ENCODE measurements around the gene TBC1D9. TPM values are rescaled to one million over a fixed set of nuclear protein-coding genes. Genes with fewer than 3 reads are reported as not detected.
A peak's percentile ranks its signal among the peaks of the same experiment; 100 is the strongest.

The TBC1D9 gene
- total RNA-seq, 1 experiment from 2014 or later: 12.5 TPM

DNA sequence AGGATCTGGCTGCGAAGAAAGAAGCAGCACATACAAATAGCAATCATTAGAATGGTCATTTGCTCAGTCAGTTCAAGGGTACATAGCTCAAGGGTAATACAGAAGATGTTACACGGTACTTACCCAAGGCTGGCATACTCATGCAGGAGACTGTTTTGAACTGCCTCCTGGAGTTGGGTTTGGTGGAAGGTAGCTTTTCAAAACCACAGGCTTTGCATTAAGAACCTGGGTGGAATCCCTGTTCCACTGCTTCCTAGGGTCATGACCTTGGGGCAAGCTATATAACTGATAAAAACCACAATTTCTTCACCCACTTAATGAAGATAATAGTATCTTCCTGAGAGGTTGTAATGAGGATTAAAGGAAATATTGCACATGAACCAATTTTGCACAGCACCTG lies 36.5 kb downstream of the TBC1D9 start:
- Mint-ChIP-seq H3K36me3 (ENCODE audit: insufficient read depth, unreplicated experiment) (no peaks in the 10 kb centered on the region), H3K27me3 (ENCODE audit: insufficient read depth, unreplicated experiment) (no peaks in the 10 kb centered on the region), H3K27ac (ENCODE audit: unreplicated experiment) (no peak overlapping the region), H3K9me3 (ENCODE audit: unreplicated experiment) (no peaks in the 10 kb centered on the region), H3K4me3 (ENCODE audit: unreplicated experiment) (no peak overlapping the region), H3K4me1 (ENCODE audit: low read depth, unreplicated experiment) (peaks cover 7% of the 10 kb centered on the region)
- ChIA-PET POLR2A (interaction anchor here (0.7 kb wide), 1 partner anchor 37 kb away, joined by 3 read pairs; the partner anchor contains the start of gene TBC1D9), CTCF (no interaction called here)
- no peak for DNase-seq
- Histone ChIP-seq H3K4me1 (peaks cover 15% of the 10 kb centered on the region; the same call in 1 of the 2 replicates), H3K36me3 (ENCODE audit: control insufficient read depth, insufficient read depth, low read length) (no peaks in the 10 kb centered on the region), H3K27me3 (replicated peaks; ENCODE audit: control insufficient read depth, insufficient read depth, low read length) (no peaks in the 10 kb centered on the region), H3K4me3 (ENCODE audit: low read depth, low read length) (no peak overlapping the region), H3K9me3 (no peaks in the 10 kb centered on the region)
- BruUV-seq (replicated peaks): no TSS peak
- intact Hi-C loops (cut with micrococcal nuclease; ENCODE audit: unreplicated experiment): no loop called here
- no peak for TF ChIP-seq CTCF (IDR thresholded peaks at IDR 0.05; ENCODE audit: insufficient read depth in 1 of 2, low read depth in 1 of 2, low read length in 1 of 2, severe bottlenecking in 1 of 2, unreplicated experiment in 1 of 2)

- peaks cover 7% of the 10 kb centered on the region for H3K4me1 Mint-ChIP-seq (ENCODE audit: low read depth, unreplicated experiment)
These were observed 37.2 kb downstream of the TBC1D9 start for GRCh38 chr4:140719022-140719421.

DNA sequence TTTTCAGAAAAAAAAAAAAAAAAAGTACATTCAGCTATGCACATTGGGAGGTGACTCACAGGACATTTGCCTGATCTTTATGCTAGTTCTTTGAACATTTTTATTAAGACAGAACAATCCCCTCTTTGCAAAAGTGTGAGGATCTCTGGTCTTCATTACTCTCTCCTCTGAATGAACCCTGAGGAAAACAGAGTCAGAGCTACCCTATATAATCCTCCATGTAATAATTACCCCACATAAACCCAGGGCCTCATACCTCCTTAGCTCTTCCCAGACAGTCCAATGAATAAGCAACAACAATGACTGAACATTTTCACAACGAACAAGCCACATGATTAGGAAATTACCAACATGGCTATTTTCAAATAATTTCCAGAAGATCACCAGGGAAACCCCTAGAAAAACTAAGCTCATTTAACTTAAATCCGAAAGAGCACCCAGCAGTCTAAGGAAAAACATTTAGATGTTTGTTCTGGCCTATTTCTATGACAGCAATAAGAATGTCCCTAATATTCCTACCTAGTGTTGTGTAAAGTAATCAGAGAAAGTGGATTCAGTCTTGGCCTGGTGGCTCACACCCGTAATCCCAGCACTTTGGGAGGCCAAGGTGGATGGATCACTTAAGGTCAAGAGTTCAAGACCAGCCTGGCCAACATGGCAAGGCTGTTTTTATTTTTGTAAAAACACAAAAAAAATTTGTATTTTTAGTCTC lies 37.8 kb downstream of the TBC1D9 start:
- no peaks in the 10 kb centered on the region for H3K27me3 ChIP-seq (replicated peaks; ENCODE audit: control insufficient read depth, insufficient read depth, low read length)
- Mint-ChIP-seq H3K36me3 (ENCODE audit: insufficient read depth, unreplicated experiment) (no peaks in the 10 kb centered on the region), H3K9me3 (ENCODE audit: unreplicated experiment) (no peaks in the 10 kb centered on the region), H3K27me3 (ENCODE audit: insufficient read depth, unreplicated experiment) (no peaks in the 10 kb centered on the region), H3K27ac (ENCODE audit: unreplicated experiment) (no peak overlapping the region), H3K4me3 (ENCODE audit: unreplicated experiment) (no peak overlapping the region), H3K4me1 (ENCODE audit: low read depth, unreplicated experiment) (peaks cover 7% of the 10 kb centered on the region)
- TF ChIP-seq CTCF (IDR thresholded peaks at IDR 0.05; ENCODE audit: insufficient read depth in 1 of 2, low read depth in 1 of 2, low read length in 1 of 2, severe bottlenecking in 1 of 2, unreplicated experiment in 1 of 2): no peak
- no peaks in the 10 kb centered on the region for H3K9me3 ChIP-seq
- CTCF ChIA-PET: no interaction called here
- peaks cover 15% of the 10 kb centered on the region; the same call in 1 of the 2 replicates for H3K4me1 ChIP-seq
- DNase-seq: no peak
- intact Hi-C loops (cut with micrococcal nuclease; ENCODE audit: unreplicated experiment): no loop called here
- POLR2A ChIA-PET: no interaction called here
- BruUV-seq (replicated peaks): no TSS peak
- H3K4me3 ChIP-seq (ENCODE audit: low read depth, low read length): no peak overlapping the region
- H3K36me3 ChIP-seq (ENCODE audit: control insufficient read depth, insufficient read depth, low read length): no peaks in the 10 kb centered on the region

More at GRCh38 chr4:140719022-140719421, 37.2 kb downstream of the TBC1D9 start:
- Mint-ChIP-seq H3K36me3 (ENCODE audit: insufficient read depth, unreplicated experiment) (no peaks in the 10 kb centered on the region), H3K4me3 (ENCODE audit: unreplicated experiment) (no peak overlapping the region), H3K9me3 (ENCODE audit: unreplicated experiment) (no peaks in the 10 kb centered on the region), H3K27ac (ENCODE audit: unreplicated experiment) (peak overlapping the region; percentile 53), H3K27me3 (ENCODE audit: insufficient read depth, unreplicated experiment) (no peaks in the 10 kb centered on the region)
- H3K4me1 ChIP-seq: peaks cover 15% of the 10 kb centered on the region; the same call in 1 of the 2 replicates
- POLR2A ChIA-PET: interaction anchor here (0.7 kb wide), 1 partner anchor 37 kb away, joined by 3 read pairs; the partner anchor contains the start of gene TBC1D9
- no TSS peak for BruUV-seq (replicated peaks)
- no peak overlapping the region for H3K4me3 ChIP-seq (ENCODE audit: low read depth, low read length)
- DNase-seq: no peak
- CTCF ChIA-PET: no interaction called here
- no peaks in the 10 kb centered on the region for H3K9me3 ChIP-seq
- no peaks in the 10 kb centered on the region for H3K36me3 ChIP-seq (ENCODE audit: control insufficient read depth, insufficient read depth, low read length)
- intact Hi-C loops (cut with micrococcal nuclease; ENCODE audit: unreplicated experiment): no loop called here
- TF ChIP-seq CTCF (IDR thresholded peaks at IDR 0.05; ENCODE audit: insufficient read depth in 1 of 2, low read depth in 1 of 2, low read length in 1 of 2, severe bottlenecking in 1 of 2, unreplicated experiment in 1 of 2): no peak
- H3K27me3 ChIP-seq (replicated peaks; ENCODE audit: control insufficient read depth, insufficient read depth, low read length): no peaks in the 10 kb centered on the region

Data from Caco-2 (cell line).